Measurements from ENCODE around the gene PDE4B. TPM values are rescaled to one million over a fixed set of nuclear protein-coding genes. Genes with fewer than 3 reads are reported as not detected.

Gene PDE4B
- total RNA-seq, 1 donor from 2014 or later, result 7.2 TPM

DNA sequence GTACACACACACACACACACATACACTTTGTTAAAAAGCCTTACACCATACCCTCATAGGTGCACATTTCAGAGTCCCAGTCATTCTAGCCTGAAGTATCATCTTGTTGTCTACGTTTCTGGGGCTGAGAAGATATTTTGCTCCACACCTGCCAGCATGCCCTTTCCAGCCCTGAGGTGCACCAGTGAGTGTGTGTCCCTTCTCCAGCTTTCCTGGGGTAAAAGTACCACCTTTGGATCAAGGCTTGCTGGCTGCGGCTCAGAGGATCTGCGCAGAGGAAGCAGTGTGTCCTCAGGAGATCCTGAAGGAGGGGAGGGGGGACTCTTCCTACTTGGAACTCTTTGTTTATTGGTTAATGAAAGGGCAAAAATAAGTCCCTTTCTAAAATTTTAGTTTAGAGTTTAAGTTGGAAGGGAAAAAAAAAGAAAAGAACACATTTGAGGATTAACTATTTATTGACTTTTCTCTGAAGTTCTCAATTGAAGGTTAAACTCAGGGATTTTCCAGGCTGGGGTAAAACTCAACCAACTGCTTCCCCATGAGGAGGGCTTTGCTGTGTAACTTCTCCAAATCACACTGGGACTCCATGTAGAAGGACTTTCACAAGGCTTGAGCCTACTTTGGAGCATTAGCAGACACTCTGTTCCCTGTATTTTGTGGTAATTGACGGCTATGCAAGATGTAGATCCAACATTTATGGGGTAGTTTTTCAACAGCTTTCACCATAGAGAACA is 540.9 kb downstream of the PDE4B start:
- Mint-ChIP-seq H3K36me3 (ENCODE audit: unreplicated experiment) (no peaks in the 10 kb centered on the region), H3K27me3 (ENCODE audit: unreplicated experiment) (peaks cover 3% of the 10 kb centered on the region), H3K4me1 (ENCODE audit: low read depth, unreplicated experiment) (peaks cover 1% of the 10 kb centered on the region), H3K27ac (ENCODE audit: unreplicated experiment) (no peak overlapping the region), H3K4me3 (ENCODE audit: unreplicated experiment) (no peak overlapping the region), H3K9me3 (ENCODE audit: unreplicated experiment) (no peaks in the 10 kb centered on the region)
- no peak for DNase-seq
- TF ChIP-seq, protein P1, sequence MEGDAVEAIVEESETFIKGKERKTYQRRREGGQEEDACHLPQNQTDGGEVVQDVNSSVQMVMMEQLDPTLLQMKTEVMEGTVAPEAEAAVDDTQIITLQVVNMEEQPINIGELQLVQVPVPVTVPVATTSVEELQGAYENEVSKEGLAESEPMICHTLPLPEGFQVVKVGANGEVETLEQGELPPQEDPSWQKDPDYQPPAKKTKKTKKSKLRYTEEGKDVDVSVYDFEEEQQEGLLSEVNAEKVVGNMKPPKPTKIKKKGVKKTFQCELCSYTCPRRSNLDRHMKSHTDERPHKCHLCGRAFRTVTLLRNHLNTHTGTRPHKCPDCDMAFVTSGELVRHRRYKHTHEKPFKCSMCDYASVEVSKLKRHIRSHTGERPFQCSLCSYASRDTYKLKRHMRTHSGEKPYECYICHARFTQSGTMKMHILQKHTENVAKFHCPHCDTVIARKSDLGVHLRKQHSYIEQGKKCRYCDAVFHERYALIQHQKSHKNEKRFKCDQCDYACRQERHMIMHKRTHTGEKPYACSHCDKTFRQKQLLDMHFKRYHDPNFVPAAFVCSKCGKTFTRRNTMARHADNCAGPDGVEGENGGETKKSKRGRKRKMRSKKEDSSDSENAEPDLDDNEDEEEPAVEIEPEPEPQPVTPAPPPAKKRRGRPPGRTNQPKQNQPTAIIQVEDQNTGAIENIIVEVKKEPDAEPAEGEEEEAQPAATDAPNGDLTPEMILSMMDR (IDR thresholded peaks at IDR 0.05; ENCODE audit: partially characterized antibody, unreplicated experiment), result no peak

DNA sequence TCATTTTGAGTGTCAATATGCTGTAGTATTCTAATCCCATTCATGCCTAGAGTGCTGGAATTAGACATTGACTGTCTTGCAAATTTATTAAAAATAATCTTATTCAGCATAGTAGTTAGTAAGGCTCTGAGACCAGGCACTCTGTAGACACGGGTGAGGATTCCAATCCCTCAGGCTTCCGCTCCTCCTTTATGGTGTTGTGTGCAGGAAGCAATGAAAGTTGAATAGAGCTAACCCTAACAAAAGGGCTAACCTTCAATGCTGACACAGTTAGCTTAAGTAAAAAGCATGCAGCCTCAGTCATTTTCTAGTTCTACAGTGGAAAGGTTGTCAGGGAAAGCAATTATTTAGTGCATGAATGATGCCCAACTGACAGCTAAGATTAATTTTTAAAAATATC is 541.6 kb downstream of the PDE4B start:
- H3K27ac Mint-ChIP-seq (ENCODE audit: unreplicated experiment), result no peak overlapping the region
- no peak for DNase-seq

DNA sequence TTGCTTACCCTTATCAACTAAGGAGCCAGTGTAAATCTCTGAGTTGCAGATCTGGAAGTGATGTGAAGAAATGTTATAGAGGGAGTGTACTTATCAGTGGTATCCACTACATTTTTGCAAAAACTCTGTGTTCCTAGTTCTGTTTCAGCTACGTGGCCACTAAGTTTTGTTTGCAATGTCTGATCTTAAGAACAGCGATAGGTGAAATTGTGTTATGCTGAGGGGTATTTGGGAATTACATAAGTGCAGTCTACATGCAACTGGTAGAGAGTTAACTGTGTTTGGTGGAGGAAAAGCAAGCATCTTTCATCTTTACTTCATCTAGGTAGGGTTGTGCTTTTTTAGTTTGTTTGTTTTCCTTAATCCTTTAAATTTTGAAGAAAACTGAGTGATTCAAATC is 542.4 kb downstream of the PDE4B start:
- no peaks in the 10 kb centered on the region for H3K27me3 Mint-ChIP-seq (ENCODE audit: unreplicated experiment)
- TF ChIP-seq, protein P1 (IDR thresholded peaks at IDR 0.05; ENCODE audit: partially characterized antibody, unreplicated experiment), result no peak
- H3K4me1 Mint-ChIP-seq (ENCODE audit: low read depth, unreplicated experiment), result peaks cover 1% of the 10 kb centered on the region
- H3K36me3 Mint-ChIP-seq (ENCODE audit: unreplicated experiment), result no peaks in the 10 kb centered on the region
- no peak for DNase-seq
- no peak overlapping the region for H3K4me3 Mint-ChIP-seq (ENCODE audit: unreplicated experiment)
- H3K9me3 Mint-ChIP-seq (ENCODE audit: unreplicated experiment), result no peaks in the 10 kb centered on the region
- H3K27ac Mint-ChIP-seq (ENCODE audit: unreplicated experiment), result no peak overlapping the region

More for the DNA sequence above, 541.6 kb downstream of the PDE4B start:
- H3K9me3 Mint-ChIP-seq (ENCODE audit: unreplicated experiment), result no peaks in the 10 kb centered on the region
- TF ChIP-seq, protein P1 (IDR thresholded peaks at IDR 0.05; ENCODE audit: partially characterized antibody, unreplicated experiment), result no peak
- no peak overlapping the region for H3K4me3 Mint-ChIP-seq (ENCODE audit: unreplicated experiment)
- peaks cover 1% of the 10 kb centered on the region for H3K4me1 Mint-ChIP-seq (ENCODE audit: low read depth, unreplicated experiment)
- H3K36me3 Mint-ChIP-seq (ENCODE audit: unreplicated experiment), result no peaks in the 10 kb centered on the region
- peaks cover 3% of the 10 kb centered on the region for H3K27me3 Mint-ChIP-seq (ENCODE audit: unreplicated experiment)

DNA sequence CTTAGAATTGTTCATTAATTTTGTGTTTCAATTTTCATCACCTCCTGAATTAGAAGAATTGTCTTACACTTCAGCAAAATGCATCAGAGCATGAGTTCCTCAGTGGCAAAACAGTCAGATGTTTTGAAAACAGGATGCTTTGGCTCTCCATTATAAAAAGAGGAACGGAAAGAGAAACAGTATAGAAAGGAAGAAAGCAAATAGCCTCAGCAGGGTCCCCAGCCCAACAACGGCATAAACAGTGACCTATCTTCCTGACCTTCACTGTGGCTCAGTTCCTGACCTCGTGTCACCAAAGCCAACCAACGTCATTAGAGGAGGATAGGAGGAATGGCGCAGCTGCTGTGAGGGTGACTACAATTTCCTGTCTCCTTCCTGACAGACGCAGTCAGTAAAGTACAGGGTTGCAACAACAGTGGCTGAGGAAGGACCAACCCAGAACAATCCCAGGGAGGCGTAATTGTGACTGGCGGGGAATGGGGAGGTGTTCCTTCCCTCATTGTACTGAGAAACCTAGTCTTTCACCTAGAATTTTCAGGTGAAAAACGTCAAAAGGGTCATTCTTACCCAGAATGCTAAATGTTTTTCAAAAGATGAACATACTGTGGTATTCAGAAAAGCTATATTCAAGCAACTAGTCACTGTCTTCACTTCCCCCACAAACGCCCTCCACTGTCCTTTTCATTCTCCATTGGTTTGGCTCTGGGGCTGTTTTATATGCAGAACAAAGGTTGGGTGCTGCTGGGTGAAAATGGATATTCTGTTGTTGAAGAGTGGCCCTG is 543.4 kb downstream of the PDE4B start:
- no peaks in the 10 kb centered on the region for H3K27me3 Mint-ChIP-seq (ENCODE audit: unreplicated experiment)
- peaks cover 1% of the 10 kb centered on the region for H3K4me1 Mint-ChIP-seq (ENCODE audit: low read depth, unreplicated experiment)
- DNase-seq, result no peak
- H3K27ac Mint-ChIP-seq (ENCODE audit: unreplicated experiment), result no peak overlapping the region
- no peak overlapping the region for H3K4me3 Mint-ChIP-seq (ENCODE audit: unreplicated experiment)
- H3K9me3 Mint-ChIP-seq (ENCODE audit: unreplicated experiment), result no peaks in the 10 kb centered on the region
- no peaks in the 10 kb centered on the region for H3K36me3 Mint-ChIP-seq (ENCODE audit: unreplicated experiment)
- TF ChIP-seq, protein P1 (IDR thresholded peaks at IDR 0.05; ENCODE audit: partially characterized antibody, unreplicated experiment), result no peak

DNA sequence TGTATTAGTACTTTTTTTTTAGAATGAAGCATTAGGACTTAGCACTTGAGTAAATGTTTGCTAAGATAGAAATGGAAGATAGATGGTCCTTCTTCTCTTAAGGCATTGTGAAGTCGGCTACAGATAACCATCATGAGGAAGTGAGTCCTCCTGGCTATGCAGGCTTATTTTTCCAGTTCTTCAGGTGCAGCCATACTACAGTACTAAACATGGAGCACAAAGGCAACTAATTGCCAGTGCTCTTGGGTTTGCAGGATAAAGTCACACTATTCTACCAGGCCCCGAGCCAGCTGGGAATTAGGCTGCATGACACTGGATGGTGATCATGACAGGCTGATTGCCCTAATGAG is 543.9 kb downstream of the PDE4B start:
- Mint-ChIP-seq H3K4me1 (ENCODE audit: low read depth, unreplicated experiment) (peaks cover 1% of the 10 kb centered on the region), H3K27ac (ENCODE audit: unreplicated experiment) (no peak overlapping the region), H3K4me3 (ENCODE audit: unreplicated experiment) (no peak overlapping the region), H3K9me3 (ENCODE audit: unreplicated experiment) (no peaks in the 10 kb centered on the region), H3K36me3 (ENCODE audit: unreplicated experiment) (no peaks in the 10 kb centered on the region), H3K27me3 (ENCODE audit: unreplicated experiment) (no peaks in the 10 kb centered on the region)
- TF ChIP-seq, protein P1 (IDR thresholded peaks at IDR 0.05; ENCODE audit: partially characterized antibody, unreplicated experiment), result no peak
- no peak for DNase-seq

All from glutamatergic neuron (in vitro differentiated cells).